ENCODE results near the gene NUP88. TPM values are rescaled to one million over a fixed set of nuclear protein-coding genes. Genes with fewer than 3 reads are reported as not detected.

NUP88 gene
- polyA plus RNA-seq, 1 donor from 2014 or later = 86.5 TPM

DNA sequence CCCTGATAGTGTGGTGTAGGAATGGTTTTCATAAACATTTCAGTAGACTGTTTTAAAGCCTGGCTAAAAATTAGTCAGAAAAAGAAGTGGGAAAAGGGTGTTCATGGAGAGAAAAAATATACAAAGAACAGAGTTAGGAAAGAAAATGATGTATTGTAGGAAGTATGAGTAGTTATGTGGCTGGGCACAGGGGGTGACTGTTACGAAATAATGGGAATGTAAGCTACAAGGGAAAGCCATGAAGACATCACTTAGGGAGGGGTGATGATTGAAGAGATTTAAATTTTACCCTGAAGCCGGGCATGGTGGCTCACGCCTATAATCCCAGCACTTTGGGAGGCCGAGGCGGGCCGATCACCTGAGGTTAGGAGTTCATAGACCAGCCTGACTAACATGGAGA is 55.3 kb downstream of the NUP88 start:
- Histone ChIP-seq H4K20me1 (ENCODE audit: insufficient read depth) (no peaks in the 10 kb centered on the region), H3K36me3 (ENCODE audit: insufficient read depth, low read length) (peaks cover 5% of the 10 kb centered on the region), H3K9me2 (ENCODE audit: insufficient read depth, low read length) (no peaks in the 10 kb centered on the region), H3K27ac (ENCODE audit: low read length) (no peak overlapping the region), H3K79me2 (replicated peaks; ENCODE audit: insufficient read depth, low read length) (peaks cover 4% of the 10 kb centered on the region), H3F3A (ENCODE audit: insufficient read depth, low read length, poor library complexity, severe bottlenecking) (no peaks in the 10 kb centered on the region), H2AFZ (ENCODE audit: low read depth, low read length) (no peak overlapping the region), H3K4me2 (ENCODE audit: low read length) (no peak overlapping the region), H3K9ac (ENCODE audit: low read length) (no peak overlapping the region), H3K4me3 (ENCODE audit: low read length) (no peak overlapping the region), H3K27me3 (ENCODE audit: insufficient read depth, low read depth, low read length) (no peaks in the 10 kb centered on the region), H3K9me3 (ENCODE audit: low read length) (no peaks in the 10 kb centered on the region)
- TF ChIP-seq SMC3 (conservative IDR thresholded peaks at IDR 0.05; ENCODE audit: poor library complexity) (no peak), EZH2 (IDR thresholded peaks at IDR 0.05; ENCODE audit: borderline replicate concordance, insufficient read depth, low read length, poor library complexity, severe bottlenecking) (no peak), EP300 (conservative IDR thresholded peaks at IDR 0.05; ENCODE audit: poor library complexity, severe bottlenecking) (no peak), RAD21 (conservative IDR thresholded peaks at IDR 0.05) (no peak), TAF1 (IDR thresholded peaks at IDR 0.05; ENCODE audit: low read depth) (no peak), POLR2AphosphoS5 (IDR thresholded peaks at IDR 0.05) (no peak)
- TF ChIP-seq, protein P1, sequence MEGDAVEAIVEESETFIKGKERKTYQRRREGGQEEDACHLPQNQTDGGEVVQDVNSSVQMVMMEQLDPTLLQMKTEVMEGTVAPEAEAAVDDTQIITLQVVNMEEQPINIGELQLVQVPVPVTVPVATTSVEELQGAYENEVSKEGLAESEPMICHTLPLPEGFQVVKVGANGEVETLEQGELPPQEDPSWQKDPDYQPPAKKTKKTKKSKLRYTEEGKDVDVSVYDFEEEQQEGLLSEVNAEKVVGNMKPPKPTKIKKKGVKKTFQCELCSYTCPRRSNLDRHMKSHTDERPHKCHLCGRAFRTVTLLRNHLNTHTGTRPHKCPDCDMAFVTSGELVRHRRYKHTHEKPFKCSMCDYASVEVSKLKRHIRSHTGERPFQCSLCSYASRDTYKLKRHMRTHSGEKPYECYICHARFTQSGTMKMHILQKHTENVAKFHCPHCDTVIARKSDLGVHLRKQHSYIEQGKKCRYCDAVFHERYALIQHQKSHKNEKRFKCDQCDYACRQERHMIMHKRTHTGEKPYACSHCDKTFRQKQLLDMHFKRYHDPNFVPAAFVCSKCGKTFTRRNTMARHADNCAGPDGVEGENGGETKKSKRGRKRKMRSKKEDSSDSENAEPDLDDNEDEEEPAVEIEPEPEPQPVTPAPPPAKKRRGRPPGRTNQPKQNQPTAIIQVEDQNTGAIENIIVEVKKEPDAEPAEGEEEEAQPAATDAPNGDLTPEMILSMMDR (IDR thresholded peaks at IDR 0.05; ENCODE audit: poor library complexity, severe bottlenecking) = no peak

DNA sequence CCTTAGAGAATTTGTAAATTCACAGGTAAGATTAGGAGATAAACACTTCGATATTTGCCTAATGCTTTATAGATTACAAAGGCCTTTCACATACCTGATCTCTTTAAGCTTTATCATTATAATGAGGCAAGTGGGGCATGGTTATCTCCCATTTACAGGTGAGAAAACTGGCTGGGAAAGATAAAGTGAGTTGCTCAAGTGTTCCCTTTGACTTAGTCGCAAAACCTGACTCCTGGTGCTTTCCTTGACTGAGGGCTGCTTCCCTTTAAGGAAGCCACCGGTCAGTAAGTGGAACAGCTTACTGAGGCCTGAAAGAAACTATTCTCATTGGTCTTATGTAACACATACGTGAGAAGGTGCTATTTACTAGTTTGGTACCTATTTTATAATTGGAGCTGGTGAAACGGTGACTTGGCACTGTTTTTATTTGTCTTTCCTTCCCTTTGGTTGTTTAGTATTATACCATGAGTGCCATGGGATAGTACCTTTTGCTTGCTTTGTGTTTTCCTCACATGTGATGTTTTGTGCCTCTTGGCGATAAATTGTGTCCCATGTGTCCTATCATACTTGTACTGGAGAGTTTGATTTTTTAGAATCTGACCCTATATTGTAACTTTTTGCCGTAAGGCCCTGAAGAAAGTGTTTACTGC is 57.2 kb downstream of the NUP88 start:
- H3F3A ChIP-seq (ENCODE audit: insufficient read depth, low read length, poor library complexity, severe bottlenecking) = no peaks in the 10 kb centered on the region
- H3K9me3 ChIP-seq (ENCODE audit: low read length) = no peaks in the 10 kb centered on the region
- no peak overlapping the region for H2AFZ ChIP-seq (ENCODE audit: low read depth, low read length)
- H3K79me2 ChIP-seq (replicated peaks; ENCODE audit: insufficient read depth, low read length) = peaks cover 4% of the 10 kb centered on the region
- no peak overlapping the region for H3K4me3 ChIP-seq (ENCODE audit: low read length)
- H3K9me2 ChIP-seq (ENCODE audit: insufficient read depth, low read length) = no peaks in the 10 kb centered on the region
- H3K9ac ChIP-seq (ENCODE audit: low read length) = no peak overlapping the region
- no peak overlapping the region for H3K4me2 ChIP-seq (ENCODE audit: low read length)
- H4K20me1 ChIP-seq (ENCODE audit: insufficient read depth) = no peaks in the 10 kb centered on the region
- TF ChIP-seq RAD21 (conservative IDR thresholded peaks at IDR 0.05) (no peak), EZH2 (IDR thresholded peaks at IDR 0.05; ENCODE audit: borderline replicate concordance, insufficient read depth, low read length, poor library complexity, severe bottlenecking) (no peak), SMC3 (conservative IDR thresholded peaks at IDR 0.05; ENCODE audit: poor library complexity) (no peak), POLR2AphosphoS5 (IDR thresholded peaks at IDR 0.05) (no peak), MXI1 (conservative IDR thresholded peaks at IDR 0.05; ENCODE audit: poor library complexity, severe bottlenecking) (no peak), TAF1 (IDR thresholded peaks at IDR 0.05; ENCODE audit: low read depth) (no peak), EP300 (conservative IDR thresholded peaks at IDR 0.05; ENCODE audit: poor library complexity, severe bottlenecking) (no peak)
- TF ChIP-seq, protein P1 (IDR thresholded peaks at IDR 0.05; ENCODE audit: poor library complexity, severe bottlenecking) = no peak
- TF ChIP-seq, protein P2, sequence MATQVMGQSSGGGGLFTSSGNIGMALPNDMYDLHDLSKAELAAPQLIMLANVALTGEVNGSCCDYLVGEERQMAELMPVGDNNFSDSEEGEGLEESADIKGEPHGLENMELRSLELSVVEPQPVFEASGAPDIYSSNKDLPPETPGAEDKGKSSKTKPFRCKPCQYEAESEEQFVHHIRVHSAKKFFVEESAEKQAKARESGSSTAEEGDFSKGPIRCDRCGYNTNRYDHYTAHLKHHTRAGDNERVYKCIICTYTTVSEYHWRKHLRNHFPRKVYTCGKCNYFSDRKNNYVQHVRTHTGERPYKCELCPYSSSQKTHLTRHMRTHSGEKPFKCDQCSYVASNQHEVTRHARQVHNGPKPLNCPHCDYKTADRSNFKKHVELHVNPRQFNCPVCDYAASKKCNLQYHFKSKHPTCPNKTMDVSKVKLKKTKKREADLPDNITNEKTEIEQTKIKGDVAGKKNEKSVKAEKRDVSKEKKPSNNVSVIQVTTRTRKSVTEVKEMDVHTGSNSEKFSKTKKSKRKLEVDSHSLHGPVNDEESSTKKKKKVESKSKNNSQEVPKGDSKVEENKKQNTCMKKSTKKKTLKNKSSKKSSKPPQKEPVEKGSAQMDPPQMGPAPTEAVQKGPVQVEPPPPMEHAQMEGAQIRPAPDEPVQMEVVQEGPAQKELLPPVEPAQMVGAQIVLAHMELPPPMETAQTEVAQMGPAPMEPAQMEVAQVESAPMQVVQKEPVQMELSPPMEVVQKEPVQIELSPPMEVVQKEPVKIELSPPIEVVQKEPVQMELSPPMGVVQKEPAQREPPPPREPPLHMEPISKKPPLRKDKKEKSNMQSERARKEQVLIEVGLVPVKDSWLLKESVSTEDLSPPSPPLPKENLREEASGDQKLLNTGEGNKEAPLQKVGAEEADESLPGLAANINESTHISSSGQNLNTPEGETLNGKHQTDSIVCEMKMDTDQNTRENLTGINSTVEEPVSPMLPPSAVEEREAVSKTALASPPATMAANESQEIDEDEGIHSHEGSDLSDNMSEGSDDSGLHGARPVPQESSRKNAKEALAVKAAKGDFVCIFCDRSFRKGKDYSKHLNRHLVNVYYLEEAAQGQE (IDR thresholded peaks at IDR 0.05; ENCODE audit: borderline replicate concordance) = no peak
- no peaks in the 10 kb centered on the region for H3K27me3 ChIP-seq (ENCODE audit: insufficient read depth, low read depth, low read length)
- no peaks in the 10 kb centered on the region for H3K36me3 ChIP-seq (ENCODE audit: insufficient read depth, low read length)
- H3K27ac ChIP-seq (ENCODE audit: low read length) = no peak overlapping the region
